GM12801 (cell line): ENCODE results near the gene LHX2.

ENCODE experiments used
- CTCF ChIP-seq: IDR thresholded peaks from one replicate; pipeline ENCODE4 v1.5.1; 2011; ENCODE audit warnings: control low read depth; ENCODE audit not compliant: insufficient read length; ENCODE audit errors: extremely low read depth

The LHX2 gene

DNA sequence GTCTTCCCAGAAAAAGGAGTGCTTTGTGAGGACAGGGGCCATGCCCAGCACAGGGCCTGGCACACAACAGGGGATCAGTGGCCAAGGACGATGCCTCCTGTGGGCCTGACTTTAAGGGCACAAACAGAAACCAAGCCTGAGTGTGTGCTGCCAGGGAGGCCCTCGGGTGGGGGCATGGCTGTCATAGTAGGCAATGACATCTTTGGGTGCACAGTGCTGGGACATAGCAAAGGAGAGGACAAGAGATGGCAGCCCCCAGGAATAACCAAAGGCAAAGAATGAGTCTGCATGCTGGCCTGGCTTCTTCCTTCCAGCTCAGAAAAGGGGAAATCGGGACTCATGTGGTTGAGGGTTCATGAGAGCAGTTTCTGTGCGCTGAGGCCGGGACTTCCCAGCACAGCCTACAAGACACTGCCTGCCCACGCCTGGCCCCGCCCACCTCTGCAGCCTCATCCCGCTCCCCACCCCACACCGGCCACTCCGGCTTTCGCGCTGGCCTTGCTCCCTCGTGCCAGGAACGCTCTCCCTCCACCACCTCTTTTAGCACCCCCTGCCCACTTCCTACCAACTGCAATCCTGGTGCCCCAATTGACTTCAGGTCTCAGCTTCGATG lies 13.8 kb upstream of the LHX2 start:
- no peak for TF ChIP-seq CTCF

- TF ChIP-seq CTCF = no peak
These were observed 13.2 kb upstream of the LHX2 start for GRCh38 chr9:123998278-123998925.

- no peak for TF ChIP-seq CTCF
These were observed 12.5 kb upstream of the LHX2 start for GRCh38 chr9:123998970-123999621.

GRCh38 chr9:123999661-124000060 lies 11.9 kb upstream of the LHX2 start:
- no peak for TF ChIP-seq CTCF

GRCh38 chr9:124000161-124000783 lies 11.3 kb upstream of the LHX2 start:
- TF ChIP-seq CTCF = no peak

DNA sequence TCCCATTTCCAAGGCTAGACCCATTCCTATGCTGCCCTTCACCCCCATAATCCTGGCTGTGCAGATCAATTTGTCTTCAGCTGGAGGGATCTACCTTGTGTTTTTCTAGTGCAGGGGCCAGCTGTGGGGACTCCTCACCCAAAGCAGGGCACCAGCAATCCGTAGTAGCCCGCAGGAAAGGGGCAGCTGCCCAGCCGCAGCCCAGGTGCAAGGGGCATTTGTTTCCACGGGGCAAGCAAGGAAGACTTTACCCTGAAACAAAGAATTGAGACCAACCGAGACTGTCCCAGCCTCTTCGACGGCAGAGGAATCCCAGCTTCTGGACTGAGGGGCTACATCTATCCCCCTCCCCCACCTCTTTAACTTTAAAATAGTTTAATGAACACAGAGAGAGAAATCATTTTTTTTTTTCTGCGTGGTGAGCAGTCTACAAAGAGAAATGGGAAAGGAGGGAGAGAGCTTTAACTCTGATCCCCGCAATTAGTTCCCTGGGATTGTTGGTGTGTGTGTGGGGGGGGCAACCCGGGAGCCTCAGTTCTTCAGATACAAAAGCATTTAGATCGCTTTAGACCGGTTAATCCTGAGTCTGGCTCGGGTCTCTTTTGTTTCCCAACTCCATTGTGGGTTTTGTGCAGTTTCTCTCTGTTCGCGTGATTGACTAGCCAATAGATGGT lies 10.6 kb upstream of the LHX2 start:
- no peak for TF ChIP-seq CTCF

- TF ChIP-seq CTCF = no peak
These were observed 10.1 kb upstream of the LHX2 start for GRCh38 chr9:124001458-124001799.
